ENCODE data around the gene RBM20. TPM values are rescaled to one million over a fixed set of nuclear protein-coding genes. Genes with fewer than 3 reads are reported as not detected.

The RBM20 gene
- total and polyA plus RNA-seq, 2 of the 13 experiments (the other 11 are each of a cell fraction or from before 2014, with no cell fraction given) = 0.02 to 0.22 TPM

GRCh38 chr10:110872145-110872983 is 228.2 kb downstream of the RBM20 start (continued):
- TF ChIP-seq SAFB2 (CRISPR knock-in tag; IDR thresholded peaks at IDR 0.05; ENCODE audit: borderline replicate concordance, low read depth) (0 out of 2 replicates have a peak, but pooled peaks have one; percentile 6), E2F5 (CRISPR knock-in tag; conservative IDR thresholded peaks at IDR 0.05) (no peak), ZNF75D (CRISPR knock-in tag; IDR thresholded peaks at IDR 0.05; ENCODE audit: borderline replicate concordance) (no peak), SMAD9 (CRISPR knock-in tag; IDR thresholded peaks at IDR 0.05) (no peak), NFATC3 (CRISPR knock-in tag; IDR thresholded peaks at IDR 0.05) (no peak), ZNF773 (CRISPR knock-in tag; IDR thresholded peaks at IDR 0.05; ENCODE audit: borderline replicate concordance) (no peak), ZBTB43 (CRISPR knock-in tag; conservative IDR thresholded peaks at IDR 0.05) (peak; percentile 32; the same call in 1 of the 2 replicates), ZNF512B (CRISPR knock-in tag; IDR thresholded peaks at IDR 0.05; ENCODE audit: borderline replicate concordance) (no peak), CREM (IDR thresholded peaks at IDR 0.05) (0 out of 2 replicates have a peak, but pooled peaks have one; percentile 33), CREM (CRISPR knock-in tag; IDR thresholded peaks at IDR 0.05) (no peak), FOXK1 (CRISPR knock-in tag; IDR thresholded peaks at IDR 0.05; ENCODE audit: borderline replicate concordance, low read depth) (no peak), MAFF (IDR thresholded peaks at IDR 0.05; ENCODE audit: low read depth, low read length) (no peak), ZNF33B (CRISPR knock-in tag; IDR thresholded peaks at IDR 0.05) (0 out of 2 replicates have a peak, but pooled peaks have one; percentile 70), ZHX2 (IDR thresholded peaks at IDR 0.05; ENCODE audit: low read depth) (no peak), ZHX2 (CRISPR knock-in tag; IDR thresholded peaks at IDR 0.05; ENCODE audit: borderline replicate concordance) (no peak), MED8 (CRISPR knock-in tag; IDR thresholded peaks at IDR 0.05; ENCODE audit: insufficient replicate concordance) (peak; percentile 63), ZNF549 (CRISPR knock-in tag; IDR thresholded peaks at IDR 0.05) (no peak), RFX5 (IDR thresholded peaks at IDR 0.05; ENCODE audit: low read depth, low read length) (no peak)
